Epithelial cell of proximal tubule (primary cell): ENCODE results near the gene NFIA. TPM values are rescaled to one million over a fixed set of nuclear protein-coding genes. Genes with fewer than 3 reads are reported as not detected.

ENCODE experiments used
- DNase-seq: peaks from one replicate; pipeline ENCODE4 v3.0.0-alpha.2; 2011; ENCODE audit warnings: low read depth
- H3K4me3 ChIP-seq: 2 replicates; pipeline ENCODE4 v1.5.1; 2011; ENCODE audit warnings: low read depth, mild to moderate bottlenecking, low read length
- total RNA-seq: library from RNA; depleted of rRNA; stranded (reverse); fragments of >200 nt; gene quantifications from 2 replicates; pipeline ENCODE4 v1.2.3, GENCODE V29; 2015
- TF ChIP-seq, protein P1 (sequence below): conservative IDR thresholded peaks from 2 replicates; pipeline ENCODE4 v1.5.1; 2012; ENCODE audit warnings: low read depth, mild to moderate bottlenecking, low read length

The NFIA gene
- total RNA-seq, 1 donor from 2014 or later = 1.6 TPM

DNA sequence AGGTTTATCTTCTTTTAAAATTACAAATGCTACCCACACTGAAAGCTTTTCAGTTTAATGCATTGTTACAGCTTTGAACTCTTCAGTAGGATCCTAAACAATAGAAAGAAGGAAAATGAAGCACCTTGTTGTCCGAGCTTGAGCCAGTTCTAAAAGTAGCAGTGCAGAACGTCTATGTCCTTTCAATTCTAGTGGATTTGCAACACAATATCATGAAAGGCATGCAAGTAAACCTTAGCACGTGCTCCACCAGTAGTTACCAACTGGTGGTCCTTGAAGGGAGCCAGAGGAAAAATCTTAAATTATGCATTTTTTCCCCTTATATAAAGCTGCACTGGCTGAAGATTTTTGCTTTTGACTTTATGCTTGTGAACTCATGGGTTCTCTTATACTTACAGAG, 208.2 kb downstream of the NFIA start:
- TF ChIP-seq, protein P1, sequence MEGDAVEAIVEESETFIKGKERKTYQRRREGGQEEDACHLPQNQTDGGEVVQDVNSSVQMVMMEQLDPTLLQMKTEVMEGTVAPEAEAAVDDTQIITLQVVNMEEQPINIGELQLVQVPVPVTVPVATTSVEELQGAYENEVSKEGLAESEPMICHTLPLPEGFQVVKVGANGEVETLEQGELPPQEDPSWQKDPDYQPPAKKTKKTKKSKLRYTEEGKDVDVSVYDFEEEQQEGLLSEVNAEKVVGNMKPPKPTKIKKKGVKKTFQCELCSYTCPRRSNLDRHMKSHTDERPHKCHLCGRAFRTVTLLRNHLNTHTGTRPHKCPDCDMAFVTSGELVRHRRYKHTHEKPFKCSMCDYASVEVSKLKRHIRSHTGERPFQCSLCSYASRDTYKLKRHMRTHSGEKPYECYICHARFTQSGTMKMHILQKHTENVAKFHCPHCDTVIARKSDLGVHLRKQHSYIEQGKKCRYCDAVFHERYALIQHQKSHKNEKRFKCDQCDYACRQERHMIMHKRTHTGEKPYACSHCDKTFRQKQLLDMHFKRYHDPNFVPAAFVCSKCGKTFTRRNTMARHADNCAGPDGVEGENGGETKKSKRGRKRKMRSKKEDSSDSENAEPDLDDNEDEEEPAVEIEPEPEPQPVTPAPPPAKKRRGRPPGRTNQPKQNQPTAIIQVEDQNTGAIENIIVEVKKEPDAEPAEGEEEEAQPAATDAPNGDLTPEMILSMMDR = no peak
- no peak for DNase-seq

GRCh38 chr1:61293197-61293596, 210.8 kb downstream of the NFIA start:
- no peak for DNase-seq
- no peak overlapping the region for H3K4me3 ChIP-seq
- TF ChIP-seq, protein P1 = no peak

More for the DNA sequence above, 208.2 kb downstream of the NFIA start:
- no peak overlapping the region for H3K4me3 ChIP-seq

DNA sequence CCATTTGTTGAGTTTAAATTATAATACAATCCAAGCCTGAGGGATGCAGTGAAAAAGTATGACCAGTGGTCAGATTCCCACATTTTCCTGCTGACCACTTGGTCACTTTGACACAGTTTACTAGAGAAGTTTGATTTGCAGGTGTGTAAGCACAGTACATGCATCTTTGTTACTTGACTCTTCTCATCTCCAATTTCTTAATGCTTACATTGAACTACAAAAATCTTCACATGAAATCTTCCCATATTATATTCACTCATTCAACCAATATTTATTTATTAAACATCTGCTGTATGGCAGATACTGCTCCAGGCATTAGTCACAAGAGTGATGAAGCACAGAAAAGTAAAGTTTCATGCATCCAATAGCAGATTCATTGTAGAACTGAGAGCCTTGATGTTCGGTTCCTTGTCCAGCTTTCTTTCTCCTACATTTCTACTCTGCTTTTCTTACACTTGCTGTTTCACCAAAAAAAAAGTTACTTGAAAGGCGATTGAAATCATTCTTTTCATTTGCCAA, 211.7 kb downstream of the NFIA start:
- DNase-seq = no peak
- no peak overlapping the region for H3K4me3 ChIP-seq
- TF ChIP-seq, protein P1 = no peak

GRCh38 chr1:61294930-61295329, 212.6 kb downstream of the NFIA start:
- no peak for DNase-seq
- H3K4me3 ChIP-seq = no peak overlapping the region

GRCh38 chr1:61295818-61296537, 213.6 kb downstream of the NFIA start:
- H3K4me3 ChIP-seq = no peak overlapping the region
- DNase-seq = no peak
- TF ChIP-seq, protein P1 = no peak

More at GRCh38 chr1:61294930-61295329, 212.6 kb downstream of the NFIA start:
- TF ChIP-seq, protein P1 = no peak

DNA sequence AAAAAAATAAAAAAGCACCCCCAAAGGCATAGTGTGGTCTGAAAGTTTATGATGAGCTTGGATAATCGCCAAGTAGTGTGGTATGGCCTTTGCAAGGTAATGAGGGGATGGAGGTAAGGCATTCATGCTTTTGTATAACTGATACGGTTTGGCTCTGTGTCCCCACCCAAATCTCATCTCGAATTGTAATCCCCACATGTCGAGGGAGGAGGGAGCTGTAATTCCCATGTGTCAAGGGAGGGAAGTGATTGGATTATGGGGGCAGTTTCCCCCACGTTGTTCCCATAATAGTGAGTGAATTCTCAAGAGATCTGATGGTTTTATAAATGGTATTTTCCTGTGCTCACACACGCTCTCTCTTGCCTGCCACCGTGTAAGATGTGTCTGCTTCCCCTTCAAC, 215.5 kb downstream of the NFIA start:
- no peak overlapping the region for H3K4me3 ChIP-seq
- TF ChIP-seq, protein P1 = no peak
- DNase-seq = no peak

- DNase-seq = no peak
- TF ChIP-seq, protein P1 = no peak
- no peak overlapping the region for H3K4me3 ChIP-seq
These were observed 217.1 kb downstream of the NFIA start for GRCh38 chr1:61299463-61299862.
